ENCODE data around the gene CKS2. TPM values are rescaled to one million over a fixed set of nuclear protein-coding genes. Genes with fewer than 3 reads are reported as not detected.

Gene CKS2
- total and polyA plus RNA-seq, 7 donors, result 3.6 to 170 (median 14.4) TPM

GRCh38 chr9:89349607-89350006 is 38.6 kb downstream of the CKS2 start:
- Histone ChIP-seq H3K4me3 (no peak overlapping the region), H3K4me1 (peaks cover 16% of the 10 kb centered on the region), H3K27me3 (ENCODE audit: insufficient read depth in 3 of 3, low read length in 2 of 3) (no peaks in the 10 kb centered on the region), H3K36me3 (ENCODE audit: insufficient read depth in 1 of 2, low read depth in 1 of 2) (peaks cover 15 to 99% of the 10 kb centered on the region in 2 donors), H3K27ac (no peak overlapping the region), H3K9me3 (no peaks in the 10 kb centered on the region)
- no peak for TF ChIP-seq CTCF (IDR thresholded peaks at IDR 0.05)
- intact Hi-C loops (cut with DNase I), result no loop called here
- DNase-seq (no peak), ATAC-seq (no peak)
- WGBS, 3 donors, result 91% methylated on average over 6 of the region's 6 CpGs

- peak in 1 of 2 donors; percentile 52 for DNase-seq
- peaks cover 13 to 99% of the 10 kb centered on the region in 2 donors for H3K36me3 ChIP-seq (ENCODE audit: insufficient read depth in 1 of 2, low read depth in 1 of 2)
- ATAC-seq, result peak; percentile 60 to 82 (median 74)
- WGBS, 3 donors, result 51 to 78% (median 67%) methylated on average over 2 of the region's 2 CpGs
- H3K27ac ChIP-seq, result peak overlapping the region; percentile 68
- peaks cover 16% of the 10 kb centered on the region for H3K4me1 ChIP-seq
- intact Hi-C loops (cut with DNase I), result no loop called here
- H3K4me3 ChIP-seq, result no peak overlapping the region
- TF ChIP-seq CTCF (IDR thresholded peaks at IDR 0.05), result no peak
- no peaks in the 10 kb centered on the region for H3K27me3 ChIP-seq (ENCODE audit: insufficient read depth in 3 of 3, low read length in 2 of 3)
- H3K9me3 ChIP-seq, result no peaks in the 10 kb centered on the region
These were observed 40.1 kb downstream of the CKS2 start for GRCh38 chr9:89350988-89351557.

- ATAC-seq (peak; percentile 77 to 85 (median 80)), DNase-seq (peak; percentile 32 to 61)
- no peak for TF ChIP-seq CTCF (IDR thresholded peaks at IDR 0.05)
- intact Hi-C loops (cut with DNase I), result no loop called here
- peak overlapping the region; percentile 68 for H3K27ac ChIP-seq
- H3K36me3 ChIP-seq (ENCODE audit: insufficient read depth in 1 of 2, low read depth in 1 of 2), result peaks cover 13 to 99% of the 10 kb centered on the region in 2 donors
- no peaks in the 10 kb centered on the region for H3K27me3 ChIP-seq (ENCODE audit: insufficient read depth in 3 of 3, low read length in 2 of 3)
- 41 to 70% (median 45%) methylated on average over 6 of the region's 6 CpGs for WGBS, 3 donors
- H3K4me3 ChIP-seq, result no peak overlapping the region
- H3K9me3 ChIP-seq, result no peaks in the 10 kb centered on the region
- H3K4me1 ChIP-seq, result peaks cover 16% of the 10 kb centered on the region
These were observed 40.7 kb downstream of the CKS2 start for GRCh38 chr9:89351584-89352300.

- H3K27ac ChIP-seq, result peak overlapping the region; percentile 68
- no peak for DNase-seq
- no peak for ATAC-seq
- TF ChIP-seq CTCF (IDR thresholded peaks at IDR 0.05), result no peak
- no peaks in the 10 kb centered on the region for H3K9me3 ChIP-seq
- intact Hi-C loops (cut with DNase I), result no loop called here
- H3K4me3 ChIP-seq, result no peak overlapping the region
- H3K4me1 ChIP-seq, result peaks cover 16% of the 10 kb centered on the region
- no peaks in the 10 kb centered on the region for H3K27me3 ChIP-seq (ENCODE audit: insufficient read depth in 3 of 3, low read length in 2 of 3)
- peaks cover 13 to 99% of the 10 kb centered on the region in 2 donors for H3K36me3 ChIP-seq (ENCODE audit: insufficient read depth in 1 of 2, low read depth in 1 of 2)
- 37 to 48% (median 39%) methylated on average over 3 of the region's 3 CpGs for WGBS, 3 donors
These were observed 41.5 kb downstream of the CKS2 start for GRCh38 chr9:89352451-89352850.

Measured in psoas muscle (tissue), 8 donors.